Mammary epithelial cell (primary cell): Measurements from ENCODE around the gene MAP3K15.

Experiments used
- CTCF ChIP-seq, 2 donors: IDR thresholded peaks in 1 of 2; conservative IDR thresholded peaks in 1 of 2; 2 replicates each; pipeline ENCODE4 v1.5.1; 2011 to 2012; ENCODE audit warnings: inconsistent platforms in 2 of 2, low read length in 2 of 2, mild to moderate bottlenecking in 2 of 2, control low read depth in 1 of 2, low read depth in 1 of 2; ENCODE audit not compliant: insufficient read depth in 1 of 2; ENCODE audit errors: extremely low read depth in 1 of 2
- EZH2 ChIP-seq: IDR thresholded peaks from 2 replicates; pipeline ENCODE4 v1.6.1; 2012; ENCODE audit warnings: low read length, inconsistent platforms, borderline replicate concordance

GRCh38 chrX:19350941-19351384 lies 164.3 kb downstream of the MAP3K15 start:
- TF ChIP-seq EZH2 (no peak), CTCF (conservative IDR thresholded peaks at IDR 0.05 in 1 of 2, IDR thresholded peaks at IDR 0.05 in 1 of 2; ENCODE audit: extremely low read depth in 1 of 2, insufficient read depth in 1 of 2, low read depth in 1 of 2, low read length in 2 of 2) (no peak)
